HEK293T (cell line): ENCODE results near the gene SNX7.
A peak's percentile ranks its signal among the peaks of the same experiment; 100 is the strongest.

ENCODE experiments used
- CTCF ChIA-PET: fragments of 350-600 bp; formaldehyde crosslinking; extraction: SDS; loops from one replicate; lab custom pipeline; 2021; ENCODE audit warnings: antibody characterized with exemption, inconsistent platforms; lab: Yijun Ruan, JAX
- POLR2A ChIA-PET: fragments of 350-600 bp; formaldehyde crosslinking; extraction: SDS; loops from one replicate; lab custom pipeline; 2020; ENCODE audit warnings: antibody characterized with exemption, inconsistent platforms; lab: Yijun Ruan, JAX
- DNase-seq: peaks from one replicate; pipeline ENCODE4 v3.0.0; 2012; ENCODE audit warnings: mixed read lengths; ENCODE audit errors: extremely low spot score
- ARNT ChIP-seq: fragments of 450-650 bp; IDR thresholded peaks from 2 replicates; pipeline ENCODE4 v1.6.1; 2017; ENCODE audit warnings: mild to moderate bottlenecking
- BHLHE40 ChIP-seq: fragments of 450-650 bp; IDR thresholded peaks from 2 replicates; pipeline ENCODE4 v1.6.1; 2016; ENCODE audit warnings: mild to moderate bottlenecking, moderate library complexity, borderline replicate concordance
- CTBP1 ChIP-seq: fragments of 450-650 bp; IDR thresholded peaks from 2 replicates; pipeline ENCODE4 v1.6.1; 2016; ENCODE audit warnings: borderline replicate concordance
- ELF4 ChIP-seq: fragments of 450-650 bp; IDR thresholded peaks from 2 replicates; pipeline ENCODE4 v1.6.1; 2017; ENCODE audit warnings: antibody characterized with exemption
- FOXA1 ChIP-seq: fragments of 450-650 bp; IDR thresholded peaks from 2 replicates; pipeline ENCODE4 v1.6.1; 2016; ENCODE audit warnings: mild to moderate bottlenecking
- FOXK2 ChIP-seq: fragments of 450-650 bp; IDR thresholded peaks from 2 replicates; pipeline ENCODE4 v1.6.1; 2016; ENCODE audit warnings: mild to moderate bottlenecking
- FOXM1 ChIP-seq: fragments of 450-650 bp; IDR thresholded peaks from 2 replicates; pipeline ENCODE4 v1.6.1; 2017; ENCODE audit warnings: mild to moderate bottlenecking, borderline replicate concordance
- HDGF ChIP-seq: fragments of 450-650 bp; IDR thresholded peaks from 2 replicates; pipeline ENCODE4 v1.6.1; 2017; ENCODE audit warnings: antibody characterized with exemption, borderline replicate concordance
- L3MBTL2 ChIP-seq: fragments of 450-650 bp; conservative IDR thresholded peaks from 2 replicates; pipeline ENCODE4 v1.6.1; 2016; ENCODE audit warnings: mild to moderate bottlenecking
- LEF1 ChIP-seq: fragments of 450-650 bp; IDR thresholded peaks from 2 replicates; pipeline ENCODE4 v1.6.1; 2017; ENCODE audit warnings: mild to moderate bottlenecking, borderline replicate concordance
- NFRKB ChIP-seq: fragments of 450-650 bp; IDR thresholded peaks from 2 replicates; pipeline ENCODE4 v1.6.1; 2016; ENCODE audit warnings: mild to moderate bottlenecking, moderate library complexity
- PKNOX1 ChIP-seq: fragments of 450-650 bp; IDR thresholded peaks from 2 replicates; pipeline ENCODE4 v1.6.1; 2016
- SP1 ChIP-seq: fragments of 450-650 bp; IDR thresholded peaks from 2 replicates; pipeline ENCODE4 v1.6.1; 2017
- SUZ12 ChIP-seq: fragments of 450-650 bp; IDR thresholded peaks from 2 replicates; pipeline ENCODE4 v1.6.1; 2016; ENCODE audit warnings: mild to moderate bottlenecking
- TARDBP ChIP-seq: fragments of 450-650 bp; IDR thresholded peaks from 2 replicates; pipeline ENCODE4 v1.6.1; 2016
- ZNF384 ChIP-seq: fragments of 450-650 bp; IDR thresholded peaks from 2 replicates; pipeline ENCODE4 v1.6.1; 2016

The SNX7 gene

GRCh38 chr1:98661544-98662355, at the start of gene SNX7:
Gene SNX7, plus strand, starts transcription at chr1:98661721. Its CDS starts 11 bp downstream, at chr1:98661732.
- peak; percentile 87 for DNase-seq
- TF ChIP-seq CTBP1 (no peak), L3MBTL2 (peak; percentile 66), FOXM1 (peak; percentile 28; the same call in 1 of the 2 replicates), ARNT (peak; percentile 27; the same call in 1 of the 2 replicates), LEF1 (no peak), NFRKB (no peak)
- POLR2A ChIA-PET, result interaction anchor here (2.0 to 2.1 kb wide), 2 partner anchors 9 to 12 kb away, joined by 4 to 7 read pairs; no protein-coding TSS in a partner anchor
- CTCF ChIA-PET, result interaction anchor here (0.5 to 0.8 kb wide), 4 partner anchors 9 to 865 kb away, joined by 3 to 4 read pairs (median 4); no protein-coding TSS in a partner anchor

GRCh38 chr1:98637316-98637715, 24.2 kb upstream of the SNX7 start:
- POLR2A ChIA-PET, result no interaction called here
- no peak for DNase-seq
- CTCF ChIA-PET, result no interaction called here
- TF ChIP-seq HDGF, result no peak
- TF ChIP-seq ZNF384, result no peak

- CTCF ChIA-PET, result no interaction called here
- POLR2A ChIA-PET, result no interaction called here
Measured at GRCh38 chr1:98638185-98638584, 23.3 kb upstream of the SNX7 start.

GRCh38 chr1:98644510-98644909, 17.0 kb upstream of the SNX7 start:
- POLR2A ChIA-PET, result no interaction called here
- TF ChIP-seq PKNOX1, result no peak
- TF ChIP-seq FOXA1, result no peak
- no peak for TF ChIP-seq ARNT
- TF ChIP-seq CTBP1, result no peak
- no peak for TF ChIP-seq NFRKB
- DNase-seq, result no peak
- CTCF ChIA-PET, result no interaction called here

More at GRCh38 chr1:98638185-98638584, 23.3 kb upstream of the SNX7 start:
- TF ChIP-seq PKNOX1, result no peak
- TF ChIP-seq ARNT, result no peak
- no peak for TF ChIP-seq NFRKB
- TF ChIP-seq FOXM1, result no peak
- no peak for TF ChIP-seq BHLHE40
- no peak for TF ChIP-seq ZNF384
- no peak for TF ChIP-seq CTBP1
- TF ChIP-seq LEF1, result no peak
- TF ChIP-seq SP1, result no peak
- no peak for TF ChIP-seq TARDBP
- TF ChIP-seq L3MBTL2, result no peak
- no peak for TF ChIP-seq ELF4
- no peak for TF ChIP-seq SUZ12
- TF ChIP-seq HDGF, result no peak
- no peak for TF ChIP-seq FOXA1
- TF ChIP-seq FOXK2, result no peak
- DNase-seq, result no peak

GRCh38 chr1:98651116-98651632, 10.3 kb upstream of the SNX7 start:
- POLR2A ChIA-PET, result no interaction called here
- CTCF ChIA-PET, result interaction anchor here (0.7 kb wide), 1 partner anchor 273 kb away, joined by 4 read pairs; no protein-coding TSS in a partner anchor
- TF ChIP-seq ELF4 (no peak), SUZ12 (no peak), HDGF (no peak), ARNT (no peak), TARDBP (no peak), L3MBTL2 (no peak), FOXA1 (no peak), FOXK2 (no peak), SP1 (no peak)
- DNase-seq, result no peak

- ChIA-PET CTCF (no interaction called here), POLR2A (no interaction called here)
- TF ChIP-seq SP1 (no peak), TARDBP (no peak), ARNT (no peak), ELF4 (no peak), HDGF (no peak)
- no peak for DNase-seq
Measured at GRCh38 chr1:98653123-98653522, 8.4 kb upstream of the SNX7 start.

- DNase-seq, result no peak
- CTCF ChIA-PET, result no interaction called here
- no peak for TF ChIP-seq ELF4
- TF ChIP-seq BHLHE40, result no peak
- no peak for TF ChIP-seq TARDBP
- POLR2A ChIA-PET, result no interaction called here
Measured at GRCh38 chr1:98659879-98660278, 1.6 kb upstream of the SNX7 start.
